IPS DF 19.7 (cell line): ENCODE measurements around the gene MUC5AC.
"Not testable (repeated sequence)": the region's sequence is repeated elsewhere in the genome, so short reads cannot be mapped to it uniquely, and the experiment has no call there.

ENCODE experiments used
- DNase-seq: peaks from one replicate; pipeline ENCODE4 v3.0.0-alpha.2; 2013; ENCODE audit warnings: low read depth, low spot score

Gene MUC5AC

DNA sequence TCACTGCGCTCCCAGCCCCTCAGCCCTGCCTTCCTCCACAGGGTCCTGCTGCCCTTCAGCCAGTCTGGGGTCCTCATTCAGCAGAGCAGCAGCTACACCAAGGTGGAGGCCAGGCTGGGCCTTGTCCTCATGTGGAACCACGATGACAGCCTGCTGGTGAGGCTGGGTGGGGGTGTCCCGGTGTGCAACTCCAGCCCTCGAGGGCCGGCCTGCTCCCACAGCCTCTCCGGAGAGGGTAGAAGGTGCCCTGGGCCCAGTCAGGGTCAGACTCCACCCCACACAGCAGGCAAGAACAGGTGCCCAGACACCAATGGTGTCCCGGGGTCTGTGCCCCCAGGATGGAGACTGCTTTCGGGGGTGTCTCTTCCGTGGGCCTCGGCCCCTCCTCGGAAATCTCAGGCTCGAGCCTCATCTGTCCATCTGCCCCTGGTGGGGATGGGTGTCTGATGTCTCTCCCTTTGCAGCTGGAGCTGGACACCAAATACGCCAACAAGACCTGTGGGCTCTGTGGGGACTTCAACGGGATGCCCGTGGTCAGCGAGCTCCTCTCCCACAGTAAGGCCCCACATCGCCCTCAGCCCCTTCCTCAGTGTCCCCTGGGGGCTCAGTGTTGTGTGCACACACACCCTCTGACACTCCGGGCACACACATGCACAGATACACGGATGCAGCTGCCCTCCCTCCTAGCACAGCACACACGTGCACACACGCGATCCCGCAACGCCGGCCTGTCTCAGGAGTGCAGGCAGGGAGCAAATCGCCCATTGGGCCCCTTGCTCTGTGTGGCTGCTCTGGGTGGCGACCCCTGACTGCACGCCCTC, 4.9 kb downstream of the MUC5AC start:
- DNase-seq, result no peak

DNA sequence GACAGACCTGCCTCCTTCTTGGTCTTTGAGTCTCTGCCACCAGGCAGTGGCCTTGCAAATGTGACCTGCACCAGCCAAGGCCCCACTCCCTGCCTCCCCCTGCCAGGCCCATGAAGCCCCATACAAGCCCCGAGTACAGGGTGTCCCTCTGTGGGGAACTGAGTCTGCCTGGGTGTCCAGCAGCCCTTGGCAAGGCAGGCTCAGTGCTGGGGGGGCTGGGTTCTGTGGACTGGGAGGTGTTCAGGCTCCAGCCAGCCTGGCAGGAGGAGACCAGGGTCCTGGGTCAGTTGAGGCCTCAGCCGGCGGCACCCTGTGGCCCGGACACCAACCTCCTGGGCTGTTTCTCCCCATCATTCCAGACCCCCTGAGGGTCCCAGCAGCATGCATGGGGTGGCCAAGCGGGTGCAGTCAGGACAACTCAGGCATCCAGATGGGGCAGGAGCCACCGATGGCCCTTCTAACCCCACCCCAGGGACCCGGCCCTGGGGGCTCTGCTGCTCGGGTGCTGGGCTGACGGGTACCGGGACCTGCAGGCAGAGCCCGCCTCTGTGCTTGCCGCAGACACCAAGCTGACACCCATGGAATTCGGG, 5.7 kb downstream of the MUC5AC start:
- no peak for DNase-seq

DNA sequence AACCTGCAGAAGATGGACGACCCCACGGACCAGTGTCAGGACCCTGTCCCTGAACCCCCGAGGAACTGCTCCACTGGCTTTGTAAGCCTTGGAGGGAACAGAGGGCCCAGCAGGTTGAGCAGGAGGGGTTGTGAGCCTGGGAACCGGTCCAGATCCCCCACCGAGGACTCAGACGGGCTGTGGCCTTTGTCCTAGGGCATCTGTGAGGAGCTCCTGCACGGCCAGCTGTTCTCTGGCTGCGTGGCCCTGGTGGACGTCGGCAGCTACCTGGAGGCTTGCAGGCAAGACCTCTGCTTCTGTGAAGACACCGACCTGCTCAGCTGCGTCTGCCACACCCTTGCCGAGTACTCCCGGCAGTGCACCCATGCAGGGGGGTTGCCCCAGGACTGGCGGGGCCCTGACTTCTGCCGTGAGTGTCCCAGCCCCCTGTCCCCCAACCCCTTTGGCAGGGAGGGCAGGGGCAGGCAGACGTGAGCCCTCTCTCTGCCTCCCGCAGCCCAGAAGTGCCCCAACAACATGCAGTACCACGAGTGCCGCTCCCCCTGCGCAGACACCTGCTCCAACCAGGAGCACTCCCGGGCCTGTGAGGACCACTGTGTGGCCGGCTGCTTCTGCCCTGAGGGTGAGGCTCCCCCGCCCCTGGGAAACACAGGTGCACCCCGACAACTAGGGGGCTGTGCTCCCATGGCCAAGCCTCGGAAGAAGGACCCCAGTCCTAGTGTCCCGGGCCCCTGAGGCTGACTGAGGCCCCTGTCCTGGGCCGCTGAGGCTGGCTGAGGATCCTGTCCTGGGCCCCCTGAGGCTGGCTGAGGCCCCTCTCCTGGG, 6.4 kb downstream of the MUC5AC start:
- DNase-seq, result no peak

DNA sequence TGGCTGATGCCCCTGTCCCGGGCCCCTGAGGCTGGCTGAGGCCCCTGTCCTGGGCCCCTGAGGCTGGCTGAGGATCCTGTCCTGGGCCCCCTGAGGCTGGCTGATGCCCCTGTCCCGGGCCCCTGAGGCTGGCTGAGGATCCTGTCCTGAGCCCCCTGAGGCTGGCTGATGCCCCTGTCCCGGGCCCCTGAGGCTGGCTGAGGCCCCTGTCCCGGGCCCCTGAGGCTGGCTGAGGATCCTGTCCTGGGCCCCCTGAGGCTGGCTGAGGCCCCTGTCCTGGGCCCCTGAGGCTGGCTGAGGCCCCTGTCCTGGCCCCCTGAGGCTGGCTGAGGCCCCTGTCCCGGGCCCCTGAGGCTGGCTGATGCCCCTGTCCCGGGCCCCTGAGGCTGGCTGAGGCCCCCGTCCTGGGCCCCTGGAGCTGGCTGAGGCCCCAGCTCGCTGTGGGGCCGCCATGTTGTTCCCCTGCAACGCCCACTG, 7.1 kb downstream of the MUC5AC start:
- DNase-seq, result not testable (repeated sequence)

DNA sequence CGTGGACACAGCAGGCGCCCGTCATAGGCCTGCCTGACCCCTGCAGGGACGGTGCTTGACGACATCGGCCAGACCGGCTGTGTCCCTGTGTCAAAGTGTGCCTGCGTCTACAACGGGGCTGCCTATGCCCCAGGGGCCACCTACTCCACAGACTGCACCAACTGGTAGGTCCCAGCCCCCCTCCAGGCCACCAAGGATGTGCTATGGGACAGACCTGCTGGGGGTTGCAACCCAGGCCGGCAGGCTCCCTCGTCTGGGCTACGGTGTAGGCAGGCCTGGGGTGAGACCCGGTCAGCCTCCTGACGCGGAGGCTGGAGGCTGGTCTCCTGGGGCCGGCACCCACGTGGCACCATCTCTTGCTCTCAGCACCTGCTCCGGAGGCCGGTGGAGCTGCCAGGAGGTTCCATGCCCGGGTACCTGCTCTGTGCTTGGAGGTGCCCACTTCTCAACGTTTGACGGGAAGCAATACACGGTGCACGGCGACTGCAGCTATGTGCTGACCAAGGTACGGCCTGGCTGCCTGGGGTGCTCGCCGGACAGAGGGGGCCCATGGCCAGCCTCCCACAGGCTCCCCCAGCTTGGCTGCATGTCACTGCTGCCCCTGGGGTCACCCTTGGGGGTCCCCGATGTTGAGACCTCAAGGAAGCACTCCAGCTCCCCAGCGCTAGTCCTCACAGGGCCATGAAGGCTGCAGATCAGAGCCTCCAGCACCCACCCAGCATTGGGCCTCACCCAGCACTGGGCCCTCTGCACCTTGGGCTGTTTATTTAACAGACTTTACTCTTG, 7.7 kb downstream of the MUC5AC start:
- DNase-seq, result no peak

DNA sequence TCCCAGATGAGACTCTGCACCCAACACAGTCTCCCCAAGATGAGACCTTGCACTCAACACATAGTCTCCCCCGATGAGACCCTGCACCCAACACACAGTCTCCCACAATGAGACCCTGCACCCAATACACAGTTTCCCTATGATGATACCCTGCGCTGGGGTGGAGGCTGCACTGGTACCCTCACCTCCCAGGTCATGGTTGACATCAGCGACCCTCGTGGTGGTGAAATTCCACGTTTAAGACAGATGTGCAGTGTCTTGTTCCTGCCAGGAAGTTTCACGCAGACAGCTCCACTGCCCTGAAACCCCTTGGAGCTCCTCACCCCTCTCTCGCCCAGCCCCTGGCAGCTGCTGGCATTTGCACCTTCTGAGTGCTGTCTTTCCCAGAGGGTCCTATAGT, 9.5 kb downstream of the MUC5AC start:
- no peak for DNase-seq

DNA sequence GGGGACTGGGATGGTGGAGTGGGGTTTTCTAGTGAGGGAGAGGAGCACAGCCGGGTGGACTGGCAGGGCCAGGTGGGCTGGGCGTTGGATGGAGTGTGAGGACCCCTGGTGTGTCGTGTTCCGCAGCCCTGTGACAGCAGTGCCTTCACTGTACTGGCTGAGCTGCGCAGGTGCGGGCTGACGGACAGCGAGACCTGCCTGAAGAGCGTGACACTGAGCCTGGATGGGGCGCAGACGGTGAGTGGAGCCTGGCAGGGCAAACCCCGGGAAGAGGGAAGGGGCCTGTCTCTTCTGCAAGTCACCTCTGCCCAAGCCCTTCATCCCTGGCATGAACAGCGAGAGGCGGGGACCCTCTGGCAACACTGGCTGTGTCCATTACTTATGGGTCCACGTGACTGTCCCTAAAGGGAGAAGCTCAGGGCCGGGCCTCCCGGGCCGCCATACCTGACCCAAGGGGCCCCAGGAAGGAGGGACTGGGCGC, 10.0 kb downstream of the MUC5AC start:
- DNase-seq, result no peak

DNA sequence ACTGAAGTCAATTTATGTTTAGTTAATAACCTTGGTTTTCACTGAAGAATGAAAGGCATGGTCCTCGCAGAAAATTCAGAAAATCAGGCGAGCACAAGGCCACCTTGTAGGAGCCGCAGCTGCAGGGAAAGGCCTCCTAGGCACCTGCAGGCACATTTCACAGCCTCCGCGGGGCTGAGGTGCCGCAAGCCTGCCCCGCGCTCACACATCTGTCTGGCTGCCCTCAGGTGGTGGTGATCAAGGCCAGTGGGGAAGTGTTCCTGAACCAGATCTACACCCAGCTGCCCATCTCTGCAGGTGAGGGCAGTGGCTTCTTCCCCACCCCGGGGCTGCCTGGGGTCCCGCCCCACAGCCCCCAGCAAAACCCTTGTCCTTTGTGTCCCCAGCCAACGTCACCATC, 10.5 kb downstream of the MUC5AC start:
- DNase-seq, result no peak

DNA sequence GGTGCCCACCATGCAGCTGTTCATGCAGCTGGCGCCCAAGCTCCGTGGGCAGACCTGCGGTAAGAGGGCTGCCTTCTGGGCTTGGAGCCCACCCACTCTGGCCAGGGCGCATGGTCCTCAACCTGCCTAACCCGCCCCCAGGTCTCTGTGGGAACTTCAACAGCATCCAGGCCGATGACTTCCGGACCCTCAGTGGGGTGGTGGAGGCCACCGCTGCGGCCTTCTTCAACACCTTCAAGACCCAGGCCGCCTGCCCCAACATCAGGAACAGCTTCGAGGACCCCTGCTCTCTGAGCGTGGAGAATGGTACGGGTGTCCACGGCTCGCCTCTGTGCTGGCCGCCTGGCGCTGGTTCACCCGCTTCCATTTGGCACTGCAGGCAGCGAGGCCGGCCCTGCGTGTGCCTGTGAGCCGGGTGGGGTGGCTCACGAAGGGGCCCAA, 11.0 kb downstream of the MUC5AC start:
- no peak for DNase-seq

DNA sequence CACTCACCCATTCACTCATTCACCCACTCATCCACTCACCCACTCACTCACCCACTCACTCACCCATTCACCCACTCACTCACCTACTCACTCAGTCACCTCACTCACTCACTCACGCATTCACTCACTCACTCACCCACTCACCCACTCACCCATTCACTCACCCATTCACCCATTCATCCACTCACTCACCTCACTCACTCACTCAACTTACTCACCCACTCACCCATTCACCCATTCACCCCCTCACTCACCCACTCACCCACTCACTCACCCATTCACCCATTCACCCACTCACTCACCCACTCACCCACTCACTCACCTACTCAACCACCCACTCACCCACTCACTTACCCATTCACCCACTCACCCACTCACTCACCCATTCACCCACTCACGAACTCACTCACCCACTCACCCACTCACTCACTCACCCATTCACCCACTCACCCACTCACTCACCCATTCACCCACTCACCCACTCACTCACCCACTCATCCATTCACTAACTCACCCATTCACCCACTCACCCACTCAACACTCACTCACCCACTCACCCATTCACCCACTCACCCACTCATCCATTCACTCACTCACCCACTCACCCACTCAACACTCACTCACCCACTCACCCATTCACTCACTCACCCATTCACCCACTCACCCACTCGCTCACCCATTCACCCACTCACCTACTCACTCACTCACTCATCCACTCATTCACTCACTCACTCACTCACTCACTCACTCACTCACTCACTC, 13.7 kb downstream of the MUC5AC start:
- DNase-seq, result no peak

DNA sequence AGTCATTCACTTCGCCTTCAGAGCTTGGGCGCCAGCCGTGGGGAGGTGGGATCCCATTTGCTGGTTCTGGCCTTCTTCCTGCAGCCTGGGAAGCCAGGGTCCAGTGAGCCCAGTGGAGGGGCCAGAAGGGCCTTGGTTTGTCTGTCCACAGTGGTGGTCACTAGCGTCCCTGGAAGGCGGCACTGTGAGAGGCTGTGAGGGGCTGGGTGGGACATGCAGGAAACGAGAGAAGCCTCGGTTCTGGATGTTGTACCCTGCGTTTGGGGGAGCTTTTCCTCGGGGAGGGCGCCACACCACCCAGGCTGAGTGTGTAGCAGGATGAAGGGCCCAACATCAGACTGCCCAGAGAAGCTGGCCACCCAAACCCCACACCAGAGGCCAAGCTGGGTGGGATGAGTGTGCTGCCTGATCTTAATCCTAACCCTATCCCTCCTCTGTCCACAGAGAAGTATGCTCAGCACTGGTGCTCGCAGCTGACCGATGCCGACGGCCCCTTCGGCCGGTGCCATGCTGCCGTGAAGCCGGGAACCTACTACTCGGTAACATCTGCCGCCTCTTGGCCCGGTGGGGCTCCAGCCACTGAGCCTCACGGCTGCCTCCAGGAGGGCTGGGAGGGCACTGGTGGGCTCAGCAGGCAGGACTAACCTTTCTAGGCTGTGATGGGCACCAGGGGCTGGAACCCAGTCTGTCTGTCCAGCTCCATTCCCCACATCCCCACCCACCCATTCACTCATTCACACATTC, 14.4 kb downstream of the MUC5AC start:
- no peak for DNase-seq

DNA sequence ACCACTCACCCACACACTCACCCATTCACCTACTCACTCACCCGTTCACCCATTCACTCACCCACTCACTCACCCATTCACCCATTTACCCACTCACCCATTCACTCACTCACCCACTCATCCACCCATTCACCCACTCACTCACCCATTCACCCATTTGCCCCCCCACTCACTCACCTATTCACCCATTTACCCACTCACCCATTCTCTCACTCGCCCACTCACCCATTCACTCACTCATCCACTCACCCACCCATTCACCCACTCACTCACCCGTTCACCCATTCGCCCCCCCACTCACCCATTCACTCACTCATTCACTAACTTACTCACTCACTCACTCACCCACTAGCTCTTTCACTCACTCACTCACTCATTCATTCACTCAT, 15.0 kb downstream of the MUC5AC start:
- DNase-seq, result no peak

DNA sequence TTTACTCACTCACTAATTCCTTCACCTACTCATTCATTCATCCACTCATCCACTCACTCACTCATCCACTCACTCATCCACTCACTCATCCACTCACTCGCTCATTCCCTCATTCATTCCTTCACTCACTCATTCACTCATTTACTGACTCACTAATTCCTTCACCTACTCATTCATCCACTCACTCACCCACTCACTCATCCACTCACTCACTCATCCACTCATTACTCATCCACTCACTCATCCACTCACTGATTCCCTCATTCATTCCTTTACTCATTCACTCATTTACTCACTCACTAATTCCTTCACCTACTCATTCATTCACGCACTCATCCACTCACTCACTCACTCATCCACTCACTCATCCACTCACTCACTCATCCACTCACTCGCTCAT, 15.6 kb downstream of the MUC5AC start:
- not testable (repeated sequence) for DNase-seq

DNA sequence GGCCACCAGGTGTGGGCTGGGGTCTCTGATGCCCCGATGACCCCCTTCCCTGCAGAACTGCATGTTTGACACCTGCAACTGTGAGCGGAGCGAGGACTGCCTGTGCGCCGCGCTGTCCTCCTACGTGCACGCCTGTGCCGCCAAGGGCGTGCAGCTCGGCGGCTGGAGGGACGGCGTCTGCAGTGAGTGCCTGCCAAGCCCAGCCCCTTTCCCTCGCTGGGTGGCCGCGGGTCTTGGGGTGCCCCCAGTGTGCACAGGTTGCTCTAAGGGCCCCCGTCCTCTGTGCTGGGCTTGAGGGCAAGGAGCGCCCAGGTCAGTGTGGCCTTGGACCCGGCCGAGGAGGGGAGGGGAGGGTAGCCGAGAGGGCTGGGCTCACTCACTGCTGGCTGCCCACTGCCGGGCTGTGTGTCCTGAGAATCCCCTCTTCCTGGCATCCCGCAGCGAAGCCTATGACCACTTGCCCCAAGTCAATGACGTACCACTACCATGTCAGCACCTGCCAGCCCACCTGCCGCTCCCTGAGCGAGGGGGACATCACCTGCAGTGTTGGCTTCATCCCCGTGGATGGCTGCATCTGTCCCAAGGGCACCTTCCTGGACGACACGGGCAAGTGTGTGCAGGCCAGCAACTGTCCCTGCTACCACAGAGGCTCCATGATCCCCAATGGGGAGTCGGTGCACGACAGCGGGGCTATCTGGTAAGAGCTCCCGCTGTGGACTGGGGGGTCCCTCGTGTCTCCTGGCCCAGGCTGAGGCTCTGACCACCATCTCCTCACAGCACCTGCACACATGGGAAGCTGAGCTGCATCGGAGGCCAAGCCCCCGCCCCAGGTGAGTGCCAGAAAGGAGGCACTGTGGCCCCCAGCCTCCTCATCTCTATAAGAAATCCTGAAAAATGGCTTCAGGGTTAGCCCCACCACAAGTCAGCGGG, 17.0 kb downstream of the MUC5AC start:
- no peak for DNase-seq

DNA sequence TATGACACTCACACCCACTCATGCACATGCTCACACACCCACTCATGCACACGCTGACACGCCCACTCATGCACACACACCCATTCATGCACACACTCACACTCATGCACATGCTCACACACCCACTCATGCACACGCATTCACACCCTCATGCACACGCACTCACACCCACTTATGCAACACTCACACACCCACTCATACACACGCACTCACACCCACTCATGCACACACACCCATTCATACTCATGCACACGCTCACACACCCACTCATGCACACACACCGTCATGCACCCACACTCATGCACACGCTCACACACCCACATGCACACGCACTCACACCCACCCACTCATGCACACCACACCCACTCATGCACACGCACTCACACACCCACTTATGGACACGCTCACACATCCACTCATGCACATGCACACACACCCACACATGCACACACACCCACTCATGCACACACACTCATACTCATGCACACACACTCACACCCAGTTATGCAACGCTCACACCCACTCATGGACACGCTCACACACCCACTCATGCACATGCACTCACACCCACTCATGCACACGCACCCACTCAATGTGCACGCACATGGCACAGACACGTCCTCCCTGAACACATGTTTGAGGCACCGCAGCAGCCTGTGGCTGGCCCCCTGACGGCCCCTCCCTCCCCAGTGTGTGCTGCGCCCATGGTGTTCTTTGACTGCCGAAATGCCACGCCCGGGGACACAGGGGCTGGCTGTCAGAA, 17.9 kb downstream of the MUC5AC start:
- DNase-seq, result no peak

DNA sequence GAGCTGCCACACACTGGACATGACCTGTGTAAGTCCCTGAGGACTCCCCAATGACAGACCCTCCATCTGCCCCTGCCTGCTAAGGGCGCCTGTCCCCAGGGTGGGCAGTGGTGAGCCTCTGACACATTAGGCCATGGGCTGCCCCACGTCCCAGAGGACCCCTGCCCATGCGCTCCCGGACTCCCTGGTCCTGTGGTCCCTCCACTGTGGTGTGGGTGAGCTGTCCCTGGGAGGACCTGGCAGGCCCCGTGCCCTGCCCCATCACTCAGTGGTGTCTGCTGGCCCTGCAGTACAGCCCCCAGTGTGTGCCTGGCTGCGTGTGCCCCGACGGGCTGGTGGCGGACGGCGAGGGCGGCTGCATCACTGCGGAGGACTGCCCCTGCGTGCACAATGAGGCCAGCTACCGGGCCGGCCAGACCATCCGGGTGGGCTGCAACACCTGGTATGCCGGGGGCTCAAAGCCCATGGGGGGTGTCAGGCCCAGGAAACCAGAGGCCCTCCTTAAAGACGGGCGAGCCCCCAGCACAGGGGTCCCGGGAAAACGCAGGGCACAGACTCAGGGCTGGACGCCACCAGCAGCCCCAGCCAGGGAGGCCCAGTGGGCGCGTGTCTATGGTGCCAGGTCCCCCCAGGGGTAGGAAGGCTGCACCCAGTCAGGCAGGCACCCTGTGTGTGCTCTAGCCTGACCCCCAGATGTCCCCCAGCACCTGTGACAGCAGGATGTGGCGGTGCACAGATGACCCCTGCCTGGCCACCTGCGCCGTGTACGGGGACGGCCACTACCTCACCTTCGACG, 18.7 kb downstream of the MUC5AC start:
- no peak for DNase-seq
